Stomach (tissue), 4 donors: Measurements from ENCODE around the gene AGAP2.

Source experiments
- CTCF ChIP-seq, 7 experiments: fragments of 450-650 bp in 4 of 7; fragments of 200-600 bp in 3 of 7; sonication (generic) in 3 of 7; IDR thresholded peaks; one replicate each; pipeline ENCODE4 v1.5.1; 2016 to 2019; ENCODE audit warnings: antibody characterized with exemption in 7 of 7, control low read depth in 2 of 7, mild to moderate bottlenecking in 1 of 7
- EP300 ChIP-seq: sonication (generic); formaldehyde crosslinking; IDR thresholded peaks from one replicate; pipeline ENCODE4 v1.6.1; 2017; ENCODE audit warnings: antibody characterized with exemption
- POLR2A ChIP-seq, 4 donors: fragments of 450-650 bp; IDR thresholded peaks; one replicate each; pipeline ENCODE4 v1.6.1; 2016; ENCODE audit warnings: antibody characterized with exemption in 4 of 4, control low read depth in 2 of 4, mild to moderate bottlenecking in 1 of 4, moderate library complexity in 1 of 4
- POLR2AphosphoS5 ChIP-seq, 3 donors: sonication (generic); formaldehyde crosslinking; IDR thresholded peaks; one replicate each; pipeline ENCODE4 v1.6.1; 2016; ENCODE audit warnings: antibody characterized with exemption in 3 of 3

GRCh38 chr12:57743769-57744168 lies 5.2 kb upstream of the AGAP2 start:
- TF ChIP-seq POLR2A (IDR thresholded peaks at IDR 0.05) (no peak), CTCF (IDR thresholded peaks at IDR 0.05) (no peak), POLR2AphosphoS5 (IDR thresholded peaks at IDR 0.05) (no peak), EP300 (no peak)
